Measurements from ENCODE around the gene CAPN7. TPM values are rescaled to one million over a fixed set of nuclear protein-coding genes. Genes with fewer than 3 reads are reported as not detected.

Gene CAPN7
- total RNA-seq, 1 donor from 2014 or later = 37.9 TPM

- Mint-ChIP-seq H3K4me1 (ENCODE audit: unreplicated experiment) (no peaks in the 10 kb centered on the region), H3K36me3 (peaks cover 3% of the 10 kb centered on the region), H3K27me3 (no peaks in the 10 kb centered on the region), H3K27ac (no peak overlapping the region), H3K9me3 (no peaks in the 10 kb centered on the region), H3K4me3 (no peak overlapping the region)
- TF ChIP-seq CTCF (conservative IDR thresholded peaks at IDR 0.05) = no peak
- DNase-seq (ENCODE audit: extremely low spot score, unreplicated experiment) = no peak
These were observed 66.6 kb downstream of the CAPN7 start for GRCh38 chr3:15272426-15273196.

- H3K27ac Mint-ChIP-seq = no peak overlapping the region
These were observed 67.2 kb downstream of the CAPN7 start for GRCh38 chr3:15273227-15273626.

GRCh38 chr3:15276028-15276724 is 70.1 kb downstream of the CAPN7 start:
- no peaks in the 10 kb centered on the region for H3K9me3 Mint-ChIP-seq
- DNase-seq (ENCODE audit: extremely low spot score, unreplicated experiment) = no peak
- H3K36me3 Mint-ChIP-seq = peaks cover 7% of the 10 kb centered on the region
- peaks cover 10% of the 10 kb centered on the region for H3K4me1 Mint-ChIP-seq (ENCODE audit: unreplicated experiment)
- H3K4me3 Mint-ChIP-seq = no peak overlapping the region
- no peaks in the 10 kb centered on the region for H3K27me3 Mint-ChIP-seq
- no peak for TF ChIP-seq CTCF (conservative IDR thresholded peaks at IDR 0.05)
- no peak overlapping the region for H3K27ac Mint-ChIP-seq

More at GRCh38 chr3:15273227-15273626, 67.2 kb downstream of the CAPN7 start:
- H3K27me3 Mint-ChIP-seq = no peaks in the 10 kb centered on the region
- H3K36me3 Mint-ChIP-seq = peaks cover 3% of the 10 kb centered on the region
- no peak for TF ChIP-seq CTCF (conservative IDR thresholded peaks at IDR 0.05)
- no peak overlapping the region for H3K4me3 Mint-ChIP-seq
- H3K9me3 Mint-ChIP-seq = no peaks in the 10 kb centered on the region
- DNase-seq (ENCODE audit: extremely low spot score, unreplicated experiment) = no peak
- no peaks in the 10 kb centered on the region for H3K4me1 Mint-ChIP-seq (ENCODE audit: unreplicated experiment)

GRCh38 chr3:15277861-15278500 is 71.9 kb downstream of the CAPN7 start:
- no peaks in the 10 kb centered on the region for H3K9me3 Mint-ChIP-seq
- H3K36me3 Mint-ChIP-seq = peaks cover 7% of the 10 kb centered on the region
- no peak for DNase-seq (ENCODE audit: extremely low spot score, unreplicated experiment)
- TF ChIP-seq CTCF (conservative IDR thresholded peaks at IDR 0.05) = no peak
- H3K27ac Mint-ChIP-seq = no peak overlapping the region
- peaks cover 10% of the 10 kb centered on the region for H3K4me1 Mint-ChIP-seq (ENCODE audit: unreplicated experiment)
- no peaks in the 10 kb centered on the region for H3K27me3 Mint-ChIP-seq
- no peak overlapping the region for H3K4me3 Mint-ChIP-seq

- no peak for TF ChIP-seq CTCF (conservative IDR thresholded peaks at IDR 0.05)
- Mint-ChIP-seq H3K27ac (no peak overlapping the region), H3K36me3 (peaks cover 7% of the 10 kb centered on the region), H3K4me1 (ENCODE audit: unreplicated experiment) (peaks cover 13% of the 10 kb centered on the region), H3K4me3 (no peak overlapping the region), H3K9me3 (no peaks in the 10 kb centered on the region), H3K27me3 (no peaks in the 10 kb centered on the region)
- no peak for DNase-seq (ENCODE audit: extremely low spot score, unreplicated experiment)
These were observed 73.2 kb downstream of the CAPN7 start for GRCh38 chr3:15279205-15279604.

All from type B pancreatic cell (in vitro differentiated cells).